ENCODE data around the gene CAMK4. TPM values are rescaled to one million over a fixed set of nuclear protein-coding genes. Genes with fewer than 3 reads are reported as not detected.

Gene CAMK4
- total RNA-seq, 4 donors from 2014 or later: 3.5 to 38.8 (median 6.2) TPM

DNA sequence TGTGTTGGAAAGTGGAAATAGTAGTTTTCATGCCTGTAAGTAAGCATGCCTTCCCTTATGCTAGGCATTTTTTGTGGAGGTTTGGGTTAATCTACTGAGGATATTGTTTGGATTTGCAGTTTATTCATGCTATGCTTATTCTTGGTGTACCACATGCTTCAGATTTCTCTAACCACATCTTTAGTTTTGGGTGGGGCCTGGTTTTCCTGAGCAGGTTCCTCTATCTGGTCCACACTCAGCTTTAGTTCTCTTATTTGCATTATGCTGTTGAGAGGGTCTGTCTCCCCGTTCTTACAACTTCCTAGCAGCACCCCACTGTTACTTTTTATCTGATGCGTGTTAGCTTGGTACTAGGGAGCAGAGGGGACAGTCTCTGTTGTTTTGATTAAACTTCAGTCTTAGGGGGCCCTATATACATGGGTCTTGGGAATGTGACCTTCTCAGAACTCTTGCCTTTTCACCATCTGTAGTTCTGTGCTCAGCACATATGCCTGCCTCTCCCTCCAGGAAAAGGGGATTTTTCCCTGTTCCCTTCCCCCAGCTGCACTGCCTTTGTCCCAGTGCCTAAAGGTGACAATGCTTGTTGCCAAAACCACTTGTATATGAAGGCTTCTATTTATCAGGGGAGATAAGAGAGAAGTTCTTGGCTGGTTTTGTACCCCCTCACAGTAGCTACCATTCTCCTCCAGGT lies 10.0 kb upstream of the CAMK4 start:
- Histone ChIP-seq H3K4me1 (no peaks in the 10 kb centered on the region), H3K27me3 (no peaks in the 10 kb centered on the region), H3K9me3 (no peaks in the 10 kb centered on the region), H3K36me3 (no peaks in the 10 kb centered on the region), H3K4me3 (no peak overlapping the region), H3K27ac (no peak overlapping the region)
- TF ChIP-seq, protein P1, sequence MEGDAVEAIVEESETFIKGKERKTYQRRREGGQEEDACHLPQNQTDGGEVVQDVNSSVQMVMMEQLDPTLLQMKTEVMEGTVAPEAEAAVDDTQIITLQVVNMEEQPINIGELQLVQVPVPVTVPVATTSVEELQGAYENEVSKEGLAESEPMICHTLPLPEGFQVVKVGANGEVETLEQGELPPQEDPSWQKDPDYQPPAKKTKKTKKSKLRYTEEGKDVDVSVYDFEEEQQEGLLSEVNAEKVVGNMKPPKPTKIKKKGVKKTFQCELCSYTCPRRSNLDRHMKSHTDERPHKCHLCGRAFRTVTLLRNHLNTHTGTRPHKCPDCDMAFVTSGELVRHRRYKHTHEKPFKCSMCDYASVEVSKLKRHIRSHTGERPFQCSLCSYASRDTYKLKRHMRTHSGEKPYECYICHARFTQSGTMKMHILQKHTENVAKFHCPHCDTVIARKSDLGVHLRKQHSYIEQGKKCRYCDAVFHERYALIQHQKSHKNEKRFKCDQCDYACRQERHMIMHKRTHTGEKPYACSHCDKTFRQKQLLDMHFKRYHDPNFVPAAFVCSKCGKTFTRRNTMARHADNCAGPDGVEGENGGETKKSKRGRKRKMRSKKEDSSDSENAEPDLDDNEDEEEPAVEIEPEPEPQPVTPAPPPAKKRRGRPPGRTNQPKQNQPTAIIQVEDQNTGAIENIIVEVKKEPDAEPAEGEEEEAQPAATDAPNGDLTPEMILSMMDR (IDR thresholded peaks at IDR 0.05): no peak
- no peak for TF ChIP-seq POLR2A (IDR thresholded peaks at IDR 0.05)
- no peak for DNase-seq

DNA sequence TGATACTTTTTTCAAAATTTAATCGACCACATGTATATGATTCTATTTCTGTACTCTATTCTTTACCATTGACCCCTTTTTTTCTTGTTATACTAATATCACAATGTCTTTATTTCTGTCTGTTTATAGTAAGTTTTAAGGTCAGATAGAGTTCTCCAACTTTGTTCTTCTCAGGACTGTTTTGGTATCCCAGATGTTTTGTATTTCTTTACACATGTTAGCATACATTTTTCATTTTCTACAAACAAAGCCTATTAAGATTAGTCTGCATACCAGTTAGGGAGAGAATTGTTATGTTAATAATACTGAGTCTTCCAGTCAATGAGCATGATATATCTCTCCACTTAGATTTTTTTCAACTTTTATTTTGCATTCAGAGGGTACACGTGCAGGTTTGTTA lies 8.2 kb upstream of the CAMK4 start:
- Histone ChIP-seq H3K9me3 (no peaks in the 10 kb centered on the region), H3K4me3 (no peak overlapping the region), H3K4me1 (no peaks in the 10 kb centered on the region), H3K27me3 (no peaks in the 10 kb centered on the region), H3K36me3 (no peaks in the 10 kb centered on the region), H3K27ac (no peak overlapping the region)
- no peak for DNase-seq
- no peak for TF ChIP-seq POLR2A (IDR thresholded peaks at IDR 0.05)
- TF ChIP-seq, protein P1 (IDR thresholded peaks at IDR 0.05): no peak

DNA sequence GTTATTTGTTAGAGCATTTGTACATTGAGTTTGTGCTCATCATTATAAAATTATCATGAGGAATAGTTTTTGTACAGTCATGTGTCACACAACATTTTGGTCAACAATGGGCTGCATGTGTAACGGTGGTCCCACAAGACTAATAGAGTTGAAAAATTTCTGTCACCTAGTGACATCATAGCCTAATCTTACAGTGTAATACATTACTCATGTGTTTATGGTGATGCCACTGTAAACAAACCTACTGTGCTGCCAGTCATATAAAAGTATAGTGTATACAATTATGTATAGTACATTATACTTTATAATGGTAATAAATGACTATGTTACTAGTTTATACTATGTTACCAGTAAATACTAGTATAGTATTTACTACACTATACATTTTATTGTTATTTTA lies 3.0 kb upstream of the CAMK4 start:
- no peak for TF ChIP-seq POLR2A (IDR thresholded peaks at IDR 0.05)
- TF ChIP-seq, protein P1 (IDR thresholded peaks at IDR 0.05): no peak
- Histone ChIP-seq H3K4me3 (no peak overlapping the region), H3K9me3 (no peaks in the 10 kb centered on the region), H3K27ac (no peak overlapping the region), H3K4me1 (peaks cover 0 to 15% (median 0%) of the 10 kb centered on the region in 4 donors), H3K27me3 (no peaks in the 10 kb centered on the region), H3K36me3 (no peaks in the 10 kb centered on the region)
- DNase-seq: no peak

DNA sequence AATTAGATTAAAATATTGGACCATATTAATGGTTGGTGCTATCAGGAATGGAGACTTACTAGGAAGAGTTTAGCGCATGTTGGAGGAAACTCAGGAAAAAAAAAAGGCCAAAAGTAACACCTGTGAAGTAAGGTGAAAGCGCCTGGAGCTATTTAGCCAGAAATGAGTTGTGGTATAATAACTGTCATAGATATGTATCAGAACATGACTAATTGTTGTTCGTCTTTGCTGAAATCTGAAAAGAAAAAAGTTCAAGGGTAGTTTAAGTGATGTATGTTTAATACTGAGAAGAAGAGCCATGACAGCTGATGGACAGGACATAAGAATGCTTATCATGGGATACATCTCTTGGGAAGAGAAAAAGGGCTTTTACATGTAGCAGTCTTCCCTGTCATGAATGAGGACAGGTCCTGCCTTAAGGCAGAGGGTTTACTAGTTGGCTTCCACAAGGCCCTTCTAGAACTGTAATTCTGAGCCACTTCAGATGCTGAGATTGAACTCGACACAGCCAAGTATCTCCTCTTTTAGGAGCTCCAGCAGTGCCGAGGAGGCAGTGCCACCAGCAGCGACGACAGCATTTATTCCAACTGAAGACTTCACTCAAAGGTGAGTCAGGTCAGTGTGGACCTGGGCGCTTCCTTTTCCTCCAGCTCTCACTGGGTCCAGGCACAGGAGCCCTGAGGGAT lies 940 bp upstream of the CAMK4 start:
- Histone ChIP-seq H3K27ac (peak overlapping the region; percentile 30 to 76 (median 48)), H3K4me3 (peak overlapping the region; percentile 53 to 69 (median 61)), H3K27me3 (no peaks in the 10 kb centered on the region), H3K9me3 (no peaks in the 10 kb centered on the region), H3K4me1 (peaks cover 0 to 15% (median 0%) of the 10 kb centered on the region in 4 donors), H3K36me3 (no peaks in the 10 kb centered on the region)
- no peak for DNase-seq
- TF ChIP-seq, protein P1 (IDR thresholded peaks at IDR 0.05): no peak
- TF ChIP-seq POLR2A (IDR thresholded peaks at IDR 0.05): no peak

DNA sequence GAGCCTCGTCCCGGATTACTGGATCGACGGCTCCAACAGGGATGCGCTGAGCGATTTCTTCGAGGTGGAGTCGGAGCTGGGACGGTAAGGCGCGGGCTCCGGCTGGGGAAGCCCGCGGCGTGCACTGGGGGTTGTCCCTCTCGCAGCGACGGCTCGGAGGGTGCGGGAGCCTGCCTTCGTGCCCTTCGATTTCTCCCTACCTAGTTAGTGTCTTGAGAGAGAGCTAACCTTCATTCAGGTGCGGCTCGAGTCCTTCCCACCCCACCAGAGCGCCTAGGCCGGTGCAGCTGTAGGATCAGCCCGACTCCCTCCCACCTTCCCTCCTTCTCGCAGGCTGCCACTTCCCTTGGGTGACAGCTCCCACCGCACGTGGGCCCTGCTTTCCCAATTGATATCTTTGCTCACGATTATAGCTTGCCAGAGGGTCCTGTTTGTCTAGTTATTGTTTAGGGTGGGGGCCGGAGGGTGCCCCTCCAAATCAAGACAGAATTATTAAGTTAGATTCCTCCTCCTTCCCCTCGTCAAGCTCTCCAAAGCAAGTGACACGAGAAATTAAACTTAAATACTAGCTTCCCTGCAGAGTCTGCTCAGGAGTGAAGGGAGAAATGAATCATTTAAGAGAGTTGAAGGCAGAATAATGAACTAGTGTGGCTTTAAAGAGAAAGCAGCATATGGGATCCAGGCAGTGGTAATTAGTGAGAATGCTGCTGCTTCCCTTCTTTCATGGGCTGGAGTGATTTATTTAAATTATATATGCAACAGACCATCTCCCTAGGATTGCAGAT lies 569 bp downstream of the CAMK4 start:
- peak in 1 of 3 donors; percentile 17 for DNase-seq
- H3K4me3 ChIP-seq: peak overlapping the region; percentile 53 to 69 (median 61)
- H3K27me3 ChIP-seq: no peaks in the 10 kb centered on the region
- no peaks in the 10 kb centered on the region for H3K9me3 ChIP-seq
- H3K27ac ChIP-seq: peak overlapping the region; percentile 30 to 76 (median 48)
- no peaks in the 10 kb centered on the region for H3K36me3 ChIP-seq
- H3K4me1 ChIP-seq: peaks cover 0 to 15% (median 5%) of the 10 kb centered on the region in 4 donors
- no peak for TF ChIP-seq POLR2A (IDR thresholded peaks at IDR 0.05)
- TF ChIP-seq, protein P1 (IDR thresholded peaks at IDR 0.05): no peak
